ENCODE measurements around the gene SCAPER.

Gene SCAPER

DNA sequence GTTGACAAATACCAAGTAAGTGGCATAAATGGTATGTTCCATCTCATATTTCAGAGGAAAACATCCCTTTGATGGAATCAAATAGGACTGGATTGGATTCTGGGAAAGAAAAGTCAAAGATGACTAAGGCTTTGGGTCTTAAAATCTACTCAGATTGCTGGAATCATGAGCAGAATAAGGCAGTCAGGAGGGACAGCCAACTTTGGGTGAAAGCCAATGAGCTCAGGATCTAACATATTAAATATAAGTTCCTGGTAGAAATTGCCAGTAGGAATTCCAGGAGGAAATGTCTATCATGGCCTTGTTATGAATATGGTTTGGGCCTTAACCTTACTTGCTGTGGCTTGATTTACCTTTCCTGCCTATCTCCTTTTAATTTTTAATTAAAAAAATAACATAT lies 513.3 kb downstream of the SCAPER start:
- DNase-seq: no peak

DNA sequence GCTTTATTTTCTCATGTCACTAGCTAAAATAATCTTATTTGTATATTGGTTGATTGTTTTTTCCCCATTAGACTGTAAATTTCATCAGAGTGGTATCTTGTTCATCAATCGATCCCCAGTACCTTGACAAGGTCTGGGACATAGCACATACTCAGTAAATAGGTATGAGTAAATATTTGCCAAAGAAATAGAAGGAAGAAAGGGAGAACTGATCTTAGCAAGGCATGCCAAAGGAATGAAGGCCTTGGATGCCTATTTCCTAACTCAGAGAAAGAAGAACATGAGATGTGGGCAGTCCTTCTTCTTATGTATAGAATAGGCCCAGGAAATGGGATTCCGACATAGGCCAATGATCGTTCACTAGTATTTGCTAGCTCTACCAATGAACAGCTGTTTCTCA lies 513.8 kb downstream of the SCAPER start:
- no peak for DNase-seq

DNA sequence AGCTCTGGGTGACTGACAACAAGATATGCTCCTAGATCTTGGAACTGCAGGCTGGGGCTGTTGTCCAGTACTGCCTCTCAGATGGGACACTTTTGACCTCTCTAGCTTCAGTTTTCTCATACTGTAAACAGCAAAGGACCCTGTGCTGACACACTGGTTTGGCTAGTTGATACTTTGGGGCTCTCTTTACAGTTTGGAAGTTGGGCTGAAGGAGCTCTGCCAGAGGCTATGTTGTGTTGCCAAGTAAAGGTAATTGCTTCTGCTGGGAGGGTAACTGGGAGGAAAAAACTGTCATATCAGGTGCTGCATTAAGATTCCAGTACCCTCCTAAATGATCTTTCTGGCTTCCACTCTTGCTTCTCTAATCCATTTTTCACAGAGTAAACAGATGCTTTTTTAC lies 514.6 kb downstream of the SCAPER start:
- DNase-seq: no peak

DNA sequence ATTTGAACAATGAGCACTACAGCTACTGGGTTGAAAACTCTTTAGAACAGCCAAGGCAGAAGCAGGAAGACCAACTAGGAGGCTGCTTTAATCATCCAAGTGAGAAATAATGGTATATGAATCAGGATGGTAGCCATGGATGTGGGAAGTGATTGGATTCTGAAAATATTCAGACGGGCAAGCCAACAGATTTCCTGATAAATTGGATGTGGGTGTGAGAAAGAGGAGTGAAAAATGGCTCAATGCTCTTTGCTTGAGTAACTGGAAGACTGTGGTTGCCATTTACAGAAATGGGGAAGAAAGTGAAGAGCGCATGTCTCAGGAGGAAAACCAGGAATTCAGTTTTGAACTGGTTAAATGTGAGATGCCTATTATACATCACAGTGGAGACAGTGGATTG lies 518.2 kb downstream of the SCAPER start:
- no peak for DNase-seq

DNA sequence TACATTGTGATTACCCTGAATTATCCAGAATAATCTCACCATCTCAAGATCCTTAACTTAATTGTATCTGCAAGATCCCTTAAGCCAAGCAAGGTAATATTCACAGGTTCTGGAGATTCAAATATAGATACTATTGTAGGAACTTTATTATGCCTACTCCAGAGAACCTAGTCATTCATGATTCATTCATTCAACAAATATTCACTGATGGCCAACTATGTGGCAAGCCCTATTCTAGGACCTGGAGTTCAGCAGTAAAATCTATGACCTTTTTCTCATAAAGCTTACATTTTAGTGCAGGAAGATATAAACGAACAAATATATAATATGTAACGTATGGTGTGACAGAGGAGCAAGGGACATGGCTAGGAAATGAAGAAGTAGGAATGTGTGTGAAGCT lies 519.0 kb downstream of the SCAPER start:
- DNase-seq: no peak

GRCh38 chr15:76384409-76384808 lies 520.7 kb downstream of the SCAPER start:
- DNase-seq: no peak

- no peak for DNase-seq
These were observed 522.0 kb downstream of the SCAPER start for GRCh38 chr15:76382987-76383728.

DNA sequence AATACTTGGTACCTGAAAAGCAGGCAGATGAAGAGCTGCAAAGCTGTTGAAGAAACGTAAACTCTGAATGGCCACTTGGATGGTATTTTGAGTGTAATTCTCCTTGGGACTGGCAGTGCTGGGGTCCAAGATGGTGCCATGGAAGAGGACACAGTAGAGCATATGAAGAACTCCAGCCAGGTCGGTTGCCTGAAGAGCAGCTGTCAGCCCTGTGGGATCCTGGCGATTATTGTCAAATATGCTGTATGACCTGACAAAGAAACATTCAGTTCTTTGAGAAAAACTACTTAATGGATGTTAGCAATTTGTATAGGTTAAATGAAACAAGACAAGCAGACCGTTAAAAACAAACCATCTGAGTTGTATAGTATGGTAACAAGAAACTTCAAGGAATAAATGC lies 523.8 kb downstream of the SCAPER start:
- no peak for DNase-seq

DNA sequence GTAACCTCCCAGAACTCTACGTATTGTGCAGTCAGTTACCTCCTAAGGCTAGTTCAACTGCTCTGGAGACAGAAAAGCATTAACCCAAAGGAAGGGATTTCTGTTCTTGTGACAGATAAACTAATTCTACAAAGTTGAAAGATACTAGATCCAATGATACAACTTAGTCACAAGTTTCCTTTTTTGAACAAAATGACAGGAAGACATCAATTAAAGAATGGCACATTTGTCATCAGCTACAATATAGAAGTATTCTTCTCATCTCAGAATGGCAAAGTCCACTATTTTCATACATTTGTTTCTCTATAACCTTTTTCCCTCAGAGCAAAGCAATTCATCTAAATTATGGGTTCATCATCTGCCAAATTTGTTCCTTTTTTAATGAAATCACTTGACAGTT lies 524.9 kb downstream of the SCAPER start:
- DNase-seq: no peak

DNA sequence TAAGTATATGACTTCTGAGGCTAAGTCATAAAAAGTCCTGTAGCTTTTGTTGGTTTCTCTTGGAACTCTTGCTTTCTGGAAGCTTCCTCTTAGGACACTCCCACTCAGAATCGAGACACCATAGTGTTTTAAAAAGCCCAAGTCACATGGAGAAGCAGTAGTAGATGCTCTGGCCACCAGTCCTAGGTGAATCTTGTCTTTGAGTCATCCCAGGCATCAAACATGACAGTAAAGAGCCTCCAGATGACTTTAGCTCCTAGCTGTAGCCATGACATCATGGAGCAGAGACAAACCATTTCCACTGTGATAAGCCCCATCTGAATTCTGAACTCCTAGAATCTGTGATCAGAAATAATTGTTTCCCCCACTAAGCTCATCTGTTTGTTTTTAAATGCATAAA lies 526.4 kb downstream of the SCAPER start:
- DNase-seq: no peak

DNA sequence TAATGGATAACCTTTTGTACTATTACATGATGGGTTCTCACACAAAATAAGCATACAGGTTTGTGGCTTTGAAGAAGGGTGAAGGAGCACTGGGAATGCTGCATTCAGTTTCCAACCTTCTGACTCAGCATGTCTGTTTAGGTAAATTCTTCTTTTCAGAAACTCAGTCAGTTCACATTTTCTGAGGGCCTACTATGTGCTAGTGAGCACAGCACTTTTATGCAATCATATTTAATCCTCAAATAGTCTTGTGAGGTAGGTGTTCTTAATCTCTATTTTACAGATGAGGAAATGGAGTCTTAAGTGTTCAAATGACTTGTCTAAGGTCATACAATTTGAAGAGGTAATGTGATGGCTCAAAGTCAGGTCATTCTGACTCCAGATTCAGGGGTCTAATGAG lies 527.4 kb downstream of the SCAPER start:
- DNase-seq: no peak

DNA sequence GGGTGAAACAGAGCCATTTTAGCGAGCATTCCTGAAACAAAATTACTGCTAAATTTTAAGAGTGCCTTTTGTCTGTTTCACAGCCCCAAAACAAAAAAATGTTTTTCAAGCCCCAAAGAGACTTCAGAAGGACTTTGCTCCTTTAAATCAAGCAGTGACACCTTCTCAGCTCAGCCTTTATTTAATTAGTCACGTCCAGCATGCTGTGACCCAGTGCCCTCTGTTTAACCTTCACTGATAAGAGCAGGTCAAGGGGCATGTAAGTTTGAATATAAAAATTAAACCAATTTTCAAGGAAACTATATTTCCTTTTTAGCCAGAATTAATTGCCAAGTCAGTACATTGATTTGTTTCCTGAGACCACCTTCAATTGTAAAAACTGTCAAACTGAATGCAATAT lies 527.9 kb downstream of the SCAPER start:
- no peak for DNase-seq

GRCh38 chr15:76376816-76377215 lies 528.3 kb downstream of the SCAPER start:
- no peak for DNase-seq

DNA sequence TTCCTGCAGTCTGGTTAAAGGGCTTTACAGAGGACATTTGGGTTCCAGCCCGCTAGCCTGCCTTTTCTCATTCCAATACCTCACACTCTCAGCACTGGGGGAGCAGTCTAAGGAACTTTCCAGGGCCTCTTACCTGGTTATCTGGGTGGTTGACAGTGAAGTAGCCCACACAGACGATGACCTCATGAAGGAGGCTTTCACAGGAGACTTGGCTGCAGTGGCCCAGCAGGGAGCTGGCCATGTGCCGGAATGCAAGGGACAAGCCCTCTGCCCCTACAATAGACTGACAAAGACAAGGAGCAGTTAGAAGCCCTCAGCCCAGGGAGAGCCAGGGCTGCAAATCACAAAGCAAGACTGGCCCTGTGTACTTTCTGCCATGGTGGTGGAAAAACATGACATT lies 529.1 kb downstream of the SCAPER start:
- DNase-seq: no peak

- no peak for DNase-seq
These were observed 537.0 kb downstream of the SCAPER start for GRCh38 chr15:76368122-76368621.

GRCh38 chr15:76366714-76367113 lies 538.4 kb downstream of the SCAPER start:
- DNase-seq: no peak

DNA sequence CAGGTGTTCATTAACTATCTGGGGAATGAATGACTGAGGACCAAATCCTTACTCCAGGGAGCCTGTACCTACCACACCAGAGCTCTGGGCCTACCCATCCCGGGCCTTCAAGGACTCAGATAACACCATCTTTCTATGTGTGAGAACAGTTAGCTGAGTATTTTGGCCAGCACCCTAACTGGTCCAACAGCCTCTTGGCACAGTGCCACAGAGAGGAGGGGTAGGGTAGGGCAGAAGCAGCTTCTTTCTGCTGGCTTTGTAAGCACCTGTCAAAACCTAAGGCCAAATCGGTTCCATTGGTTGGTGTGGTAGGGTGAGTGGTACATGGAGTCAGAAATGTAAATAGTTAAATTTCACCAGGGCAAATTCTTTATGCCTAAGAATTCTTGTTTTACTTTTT lies 541.9 kb downstream of the SCAPER start:
- no peak for DNase-seq

- DNase-seq: no peak
These were observed 544.7 kb downstream of the SCAPER start for GRCh38 chr15:76360416-76360815.

DNA sequence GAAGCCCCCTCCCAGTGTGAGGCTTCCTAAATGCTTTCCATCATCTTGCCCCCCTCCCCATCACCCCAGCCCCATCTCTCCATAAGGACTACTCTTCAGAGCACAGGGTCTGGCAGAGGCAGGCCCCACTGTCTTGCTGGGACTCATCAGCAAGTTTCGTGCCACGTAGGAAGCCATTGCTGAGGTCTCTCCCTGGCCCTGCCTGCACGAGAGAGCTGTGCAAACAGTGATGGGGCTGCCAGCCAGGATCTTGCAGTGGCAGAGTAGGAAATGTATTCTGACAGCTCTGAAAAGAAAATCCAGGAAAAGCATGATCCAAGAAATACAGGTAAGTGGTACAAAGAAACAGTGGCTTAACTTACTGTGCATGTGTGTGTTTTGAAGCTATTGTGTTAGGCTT lies 546.0 kb downstream of the SCAPER start:
- DNase-seq: no peak

DNA sequence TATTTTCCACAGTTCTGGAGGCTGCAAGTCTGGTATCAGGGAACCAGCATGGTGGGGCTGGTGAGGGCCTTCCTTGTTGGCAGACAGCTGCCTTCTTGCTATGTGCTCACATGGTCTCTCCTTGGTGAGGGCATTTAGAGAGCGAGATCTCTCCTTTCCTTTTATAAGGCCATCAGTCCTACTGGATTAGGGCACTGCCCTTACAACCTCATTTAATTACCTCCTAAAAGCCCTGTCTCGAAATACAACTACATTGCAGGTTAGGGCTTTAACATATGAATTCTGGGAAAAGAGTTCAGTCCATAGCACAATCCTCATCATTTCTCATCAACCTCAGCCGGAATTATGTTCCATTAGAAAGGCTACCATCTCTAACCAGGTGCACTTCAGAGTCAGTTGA lies 546.7 kb downstream of the SCAPER start:
- no peak for DNase-seq

DNA sequence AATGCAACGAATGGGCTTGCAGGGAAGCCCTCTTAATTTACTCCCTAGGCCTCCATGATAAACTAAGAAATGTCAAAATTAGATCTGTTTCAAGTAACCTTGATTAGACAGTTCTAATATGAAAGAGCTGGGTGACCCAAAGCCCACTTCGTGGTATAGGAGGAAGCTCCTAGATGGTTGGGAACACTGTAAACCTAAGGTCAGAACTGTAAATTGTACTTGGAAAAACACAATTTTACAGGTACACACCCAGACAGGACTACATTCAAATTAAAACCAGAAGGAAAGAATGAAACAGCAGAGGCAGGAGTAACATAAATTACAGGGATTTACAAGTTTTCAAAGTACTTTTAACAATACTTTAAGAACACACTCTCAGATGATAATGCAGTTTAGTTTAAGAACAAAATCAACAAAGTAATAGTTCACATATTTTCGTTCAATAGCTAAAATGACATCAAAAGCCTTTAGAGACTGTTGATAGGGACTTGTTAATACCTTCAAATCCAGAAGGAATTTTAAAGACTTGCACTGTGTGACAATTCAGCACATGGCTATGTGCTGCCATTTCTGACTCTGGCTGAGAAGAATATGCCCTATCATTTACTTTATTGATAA lies 550.2 kb downstream of the SCAPER start:
- DNase-seq: no peak

- DNase-seq: no peak
These were observed 551.2 kb downstream of the SCAPER start for GRCh38 chr15:76353903-76354302.

GRCh38 chr15:76353023-76353577 lies 552.0 kb downstream of the SCAPER start:
- DNase-seq: no peak

GRCh38 chr15:76349301-76350070 lies 555.7 kb downstream of the SCAPER start:
- DNase-seq: no peak

All from right forelimb (tissue), 1 donor.